H9 (cell line): ENCODE data around the gene DFFB. TPM values are rescaled to one million over a fixed set of nuclear protein-coding genes. Genes with fewer than 3 reads are reported as not detected.

Source experiments
- DNase-seq: peaks from one replicate; pipeline ENCODE4 v3.0.0-alpha.2; 2017
- H2AFZ ChIP-seq: one replicate; pipeline ENCODE4 v1.6.1; 2013; ENCODE audit warnings: mild to moderate bottlenecking, low read length, control low read depth, moderate library complexity
- H2AK5ac ChIP-seq: 2 replicates; pipeline ENCODE4 v1.6.1; 2013; ENCODE audit warnings: low read length, control low read depth, mixed read lengths; ENCODE audit not compliant: insufficient read length
- H2BK120ac ChIP-seq: one replicate; pipeline ENCODE4 v1.6.1; 2013; ENCODE audit warnings: low read depth, mild to moderate bottlenecking, low read length, control low read depth, inconsistent platforms; ENCODE audit not compliant: poor library complexity, severe bottlenecking
- H2BK12ac ChIP-seq: 2 replicates; pipeline ENCODE4 v1.6.1; 2013; ENCODE audit warnings: low read length, control low read depth, mixed read lengths, low read depth; ENCODE audit not compliant: insufficient read length
- H2BK15ac ChIP-seq: 2 replicates; pipeline ENCODE4 v1.6.1; 2013; ENCODE audit warnings: low read depth, low read length, control low read depth
- H2BK20ac ChIP-seq: one replicate; pipeline ENCODE4 v1.6.1; 2013; ENCODE audit warnings: low read depth, mild to moderate bottlenecking, low read length, control low read depth, inconsistent platforms; ENCODE audit not compliant: poor library complexity, severe bottlenecking
- H2BK5ac ChIP-seq: 2 replicates; pipeline ENCODE4 v1.6.1; 2013; ENCODE audit warnings: low read length, control low read depth, mixed read lengths; ENCODE audit not compliant: insufficient read length
- H3K14ac ChIP-seq: 2 replicates; pipeline ENCODE4 v1.6.1; 2013; ENCODE audit warnings: low read length, control low read depth; ENCODE audit not compliant: insufficient read depth
- H3K18ac ChIP-seq: 2 replicates; pipeline ENCODE4 v1.6.1; 2013; ENCODE audit warnings: low read depth, mild to moderate bottlenecking, mixed read lengths, low read length, control low read depth; ENCODE audit not compliant: insufficient read length
- H3K23ac ChIP-seq: 2 replicates; pipeline ENCODE4 v1.6.1; 2013; ENCODE audit warnings: low read length, control low read depth, mixed read lengths, low read depth; ENCODE audit not compliant: insufficient read length
- H3K23me2 ChIP-seq: 2 replicates; pipeline ENCODE4 v1.6.1; 2013; ENCODE audit warnings: low read depth, mild to moderate bottlenecking, mixed read lengths, low read length, control low read depth; ENCODE audit not compliant: insufficient read length, poor library complexity, severe bottlenecking
- H3K27ac ChIP-seq: 2 replicates; pipeline ENCODE4 v1.5.1; 2013; ENCODE audit warnings: low read length, control low read depth, mixed read lengths, low read depth; ENCODE audit not compliant: insufficient read length
- H3K27me3 ChIP-seq: 2 replicates; pipeline ENCODE4 v1.6.1; 2013; ENCODE audit warnings: low read length, control low read depth, inconsistent platforms; ENCODE audit not compliant: insufficient read depth
- H3K4ac ChIP-seq: 2 replicates; pipeline ENCODE4 v1.6.1; 2013; ENCODE audit warnings: low read depth, mild to moderate bottlenecking, control low read depth, inconsistent platforms, low read length, moderate library complexity
- H3K4me1 ChIP-seq: 2 replicates; pipeline ENCODE4 v1.6.1; 2013; ENCODE audit warnings: low read length, control low read depth, inconsistent platforms; ENCODE audit not compliant: insufficient read depth
- H3K4me2 ChIP-seq: 2 replicates; pipeline ENCODE4 v1.6.1; 2013; ENCODE audit warnings: low read length, control low read depth, mixed read lengths; ENCODE audit not compliant: insufficient read length, insufficient read depth
- H3K56ac ChIP-seq: 2 replicates; pipeline ENCODE4 v1.6.1; 2013; ENCODE audit warnings: low read depth, mild to moderate bottlenecking, mixed read lengths, low read length, control low read depth; ENCODE audit not compliant: insufficient read length
- H3K79me1 ChIP-seq: 2 replicates; pipeline ENCODE4 v1.6.1; 2013; ENCODE audit warnings: low read depth, mild to moderate bottlenecking, moderate library complexity, low read length, control low read depth, inconsistent platforms; ENCODE audit not compliant: insufficient read depth, poor library complexity, severe bottlenecking
- H3K79me2 ChIP-seq: 2 replicates; pipeline ENCODE4 v1.6.1; 2013; ENCODE audit warnings: low read length, control low read depth, inconsistent platforms; ENCODE audit not compliant: insufficient read depth
- H3K9ac ChIP-seq: 2 replicates; pipeline ENCODE4 v1.6.1; 2013; ENCODE audit warnings: low read length, control low read depth, mixed read lengths; ENCODE audit not compliant: insufficient read length; ENCODE audit errors: extremely low read depth
- H3K9me3 ChIP-seq: one replicate; pipeline ENCODE4 v1.6.1; 2013; ENCODE audit warnings: low read depth, low read length, inconsistent platforms; ENCODE audit not compliant: control insufficient read depth
- H3T11ph ChIP-seq: one replicate; pipeline ENCODE4 v1.6.1; 2013; ENCODE audit warnings: mild to moderate bottlenecking, low read length, control low read depth, inconsistent platforms
- H4K20me1 ChIP-seq: one replicate; pipeline ENCODE4 v1.6.1; 2013; ENCODE audit not compliant: control insufficient read depth, insufficient read length, insufficient read depth
- H4K5ac ChIP-seq: 2 replicates; pipeline ENCODE4 v1.6.1; 2013; ENCODE audit warnings: low read depth, mild to moderate bottlenecking, mixed read lengths, low read length, control low read depth; ENCODE audit not compliant: insufficient read length
- H4K8ac ChIP-seq: replicated peaks from 2 replicates; pipeline ENCODE4 v1.6.1; 2013; ENCODE audit warnings: low read length, control low read depth, mixed read lengths, low read depth; ENCODE audit not compliant: insufficient read length
- H4K91ac ChIP-seq: 2 replicates; pipeline ENCODE4 v1.6.1; 2013; ENCODE audit warnings: low read depth, mild to moderate bottlenecking, moderate library complexity, mixed read lengths, low read length, control low read depth; ENCODE audit not compliant: insufficient read length
- H3K27ac Mint-ChIP-seq, 3 experiments: 2 replicates in 2 of 3; 3 replicates in 1 of 3; pipeline ENCODE4 v1.8.0; 2020 to 2021; ENCODE audit warnings: mixed read lengths in 3 of 3, mild to moderate bottlenecking in 1 of 3, moderate library complexity in 1 of 3
- H3K27me3 Mint-ChIP-seq: 2 replicates; pipeline ENCODE4 v1.8.0; 2021; ENCODE audit warnings: low read depth, mild to moderate bottlenecking, moderate library complexity, mixed read lengths
- H3K36me3 Mint-ChIP-seq, 3 experiments: 2 replicates in 2 of 3; 3 replicates in 1 of 3; pipeline ENCODE4 v1.8.0; 2020 to 2021; ENCODE audit warnings: low read depth in 3 of 3, mixed read lengths in 3 of 3; ENCODE audit not compliant: insufficient read depth in 1 of 3
- H3K4me1 Mint-ChIP-seq, 2 experiments: 2 replicates each; pipeline ENCODE4 v1.8.0; 2020; ENCODE audit warnings: mixed read lengths in 2 of 2
- H3K4me3 Mint-ChIP-seq, 2 experiments: 2 replicates in 1 of 2; 3 replicates in 1 of 2; pipeline ENCODE4 v1.8.0; 2020 to 2021; ENCODE audit warnings: mild to moderate bottlenecking in 2 of 2, mixed read lengths in 2 of 2, moderate library complexity in 1 of 2
- H3K9me3 Mint-ChIP-seq, 2 experiments: 2 replicates in 1 of 2; 3 replicates in 1 of 2; pipeline ENCODE4 v1.8.0; 2020; ENCODE audit warnings: mild to moderate bottlenecking in 2 of 2, mixed read lengths in 2 of 2, moderate library complexity in 1 of 2
- CTCF ChIP-seq: fragments of 200-600 bp; sonication (generic); conservative IDR thresholded peaks from 3 replicates; pipeline ENCODE4 v1.8.0; 2021; ENCODE audit warnings: antibody characterized with exemption, mild to moderate bottlenecking
- WGBS: extraction: QIAGEN DNeasy Blood & Tissue Kit; methylation state at CpG from one replicate; pipeline ENCODE4 v1.1.7; 2013; ENCODE audit warnings: missing lambda C conversion rate, low lambda C conversion rate, mixed read lengths; ENCODE audit not compliant: insufficient read length; ENCODE audit errors: extremely low coverage; 5-methylcytosine and 5-hydroxymethylcytosine counted together
- total RNA-seq: library from RNA; stranded (reverse); gene quantifications from 2 replicates; pipeline ENCODE4 v1.2.1, GENCODE V29; 2021

The DFFB gene
- total RNA-seq, 1 experiment from 2014 or later: 9.7 TPM

- H3K27me3 ChIP-seq: no peaks in the 10 kb centered on the region
- H4K5ac ChIP-seq: no peak overlapping the region
- Mint-ChIP-seq H3K36me3 (peaks cover 3 to 5% (median 3%) of the 10 kb centered on the region in 3 experiments; a peak in 6 of 7 replicates), H3K27me3 (peaks cover 12% of the 10 kb centered on the region), H3K27ac (no peak overlapping the region; a peak in 1 of 7 replicates), H3K4me1 (peaks cover 6 to 7% of the 10 kb centered on the region in 2 experiments), H3K9me3 (peaks cover 23 to 24% of the 10 kb centered on the region in 2 experiments), H3K4me3 (no peak overlapping the region)
- no peak overlapping the region for H3K23ac ChIP-seq
- H3K9ac ChIP-seq: no peak overlapping the region
- H3K9me3 ChIP-seq: no peaks in the 10 kb centered on the region
- H2BK5ac ChIP-seq: no peak overlapping the region
- H3K4ac ChIP-seq: no peak overlapping the region
- no peak overlapping the region for H3T11ph ChIP-seq
- H3K23me2 ChIP-seq: no peaks in the 10 kb centered on the region
- H2BK15ac ChIP-seq: no peak overlapping the region
- no peak for TF ChIP-seq CTCF
- no peak for DNase-seq
- H2AFZ ChIP-seq: no peak overlapping the region
- no peak overlapping the region for H2AK5ac ChIP-seq
- no CpG with 5 or more reads among the region's 2 CpGs for WGBS
- no peak overlapping the region for H2BK12ac ChIP-seq
- no peak overlapping the region for H2BK120ac ChIP-seq
- no peak overlapping the region for H3K4me2 ChIP-seq
- no peak overlapping the region for H3K56ac ChIP-seq
- no peak overlapping the region for H4K8ac ChIP-seq
- H3K14ac ChIP-seq: no peak overlapping the region
- no peak overlapping the region for H3K27ac ChIP-seq
- H3K79me2 ChIP-seq: no peaks in the 10 kb centered on the region
- no peaks in the 10 kb centered on the region for H4K20me1 ChIP-seq
- H3K79me1 ChIP-seq: no peaks in the 10 kb centered on the region
- no peak overlapping the region for H2BK20ac ChIP-seq
- H3K18ac ChIP-seq: no peak overlapping the region
- no peaks in the 10 kb centered on the region for H3K4me1 ChIP-seq
- H4K91ac ChIP-seq: no peak overlapping the region
Observed at GRCh38 chr1:3811595-3811911, 45.7 kb upstream of the DFFB start.
